ENCODE data around the gene TRIM50.
"Not testable (repeated sequence)": the region's sequence is repeated elsewhere in the genome, so short reads cannot be mapped to it uniquely, and the experiment has no call there.

The TRIM50 gene

DNA sequence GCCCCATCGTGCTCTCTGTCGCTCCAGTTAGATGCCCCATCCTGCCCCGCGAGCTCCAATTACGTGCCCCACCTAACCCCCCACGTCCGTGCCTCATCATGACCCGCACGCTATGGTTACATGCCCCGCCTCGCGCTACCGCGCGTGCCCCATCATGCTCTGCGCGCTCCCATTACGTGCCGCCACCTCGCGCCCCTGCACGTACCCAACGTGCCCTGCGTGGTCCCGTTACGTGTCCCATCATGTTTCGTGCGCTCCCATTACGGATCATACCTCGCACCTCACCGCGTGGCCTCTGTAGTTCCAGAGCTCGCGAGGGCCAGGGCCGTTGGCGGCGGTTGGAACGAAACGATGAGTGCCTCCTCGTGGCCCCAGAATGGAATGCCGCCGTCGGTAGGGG lies at the start of gene TRIM50, which contains the start of gene FKBP6:
TSS of gene TRIM50 (minus strand) at position 161 of the 400 bp plus-strand sequence. CDS start 3,295 bp downstream, outside the sequence.
TSS of gene FKBP6 (plus strand) at position 240 of the 400 bp plus-strand sequence. CDS start 268 bp downstream, outside the sequence.
- DNase-seq, result not testable (repeated sequence)

DNA sequence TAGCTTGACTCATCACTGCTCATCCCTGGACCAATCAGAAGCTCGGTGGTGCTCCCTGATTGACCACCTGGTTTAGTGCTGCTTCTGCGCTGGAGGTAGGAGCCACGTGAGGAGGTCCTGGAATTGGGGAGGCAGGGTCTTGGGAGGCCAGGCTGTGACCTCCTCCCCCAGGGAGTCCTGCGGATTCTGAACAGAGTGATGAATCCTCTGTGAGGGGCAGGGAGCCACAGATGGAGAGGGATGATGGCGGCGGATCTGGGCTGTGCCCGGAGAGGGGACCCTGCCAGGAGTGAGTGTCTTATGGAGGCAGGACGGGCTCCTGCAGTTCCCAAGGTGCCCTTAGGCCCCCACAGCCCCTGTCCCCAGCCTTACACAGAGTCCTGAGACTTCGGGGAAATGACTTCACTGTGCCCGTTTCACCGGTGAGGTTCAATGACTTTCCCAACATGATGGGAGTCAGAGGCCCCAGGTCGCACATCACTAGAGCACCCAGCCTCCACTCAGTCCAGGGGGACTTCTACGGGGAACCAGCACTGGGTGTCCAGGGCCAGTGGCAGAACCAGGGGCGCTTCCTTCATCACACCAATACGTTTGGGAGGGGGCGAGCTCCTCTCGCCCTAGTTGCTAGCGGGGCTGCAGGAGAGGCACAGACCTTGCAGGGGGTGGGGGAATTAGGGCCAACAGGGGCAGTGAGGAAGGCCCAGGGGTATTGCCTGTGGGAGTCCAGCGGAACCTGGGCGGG lies 49.0 kb upstream of the TRIM50 start:
- no peak for DNase-seq

DNA sequence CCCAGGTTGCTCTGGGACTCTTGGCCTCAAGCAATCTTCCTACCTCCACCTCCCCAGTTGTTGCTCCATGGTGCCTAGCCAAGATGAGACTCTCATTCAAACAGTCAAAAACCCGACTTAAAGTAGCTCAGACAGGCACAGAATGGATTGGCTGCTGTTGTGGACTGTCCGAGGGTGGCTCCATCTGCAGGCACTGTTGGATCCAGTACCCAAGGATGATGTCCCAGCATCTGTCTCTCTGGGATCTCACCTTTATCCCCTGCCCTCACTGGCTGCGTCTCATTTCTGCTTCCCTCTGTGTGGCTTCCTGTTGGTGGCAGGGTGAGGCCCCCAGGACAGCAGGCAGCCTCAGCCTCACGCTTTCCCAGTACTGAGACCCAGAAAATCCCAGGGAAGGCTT lies 48.4 kb upstream of the TRIM50 start:
- not testable (repeated sequence) for DNase-seq

DNA sequence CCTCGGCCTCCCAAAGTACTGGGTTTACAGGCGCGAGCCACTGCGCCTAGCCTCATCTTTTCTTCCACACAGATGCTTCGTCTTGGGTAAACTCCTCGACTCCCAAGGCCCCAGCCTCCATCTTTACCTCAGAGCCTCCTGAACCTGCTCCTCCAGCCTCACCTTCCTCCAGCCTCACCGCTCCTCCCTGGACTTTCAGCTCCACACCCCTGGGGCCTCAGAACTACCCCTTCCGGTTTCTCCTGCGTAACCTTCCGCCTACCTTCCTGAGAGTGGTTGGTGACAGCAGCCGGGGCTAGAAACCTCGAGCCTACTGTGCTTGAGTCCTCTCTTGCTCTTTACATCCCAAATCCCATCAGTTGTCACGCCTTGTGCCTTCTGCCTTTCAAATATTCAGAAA lies 45.9 kb upstream of the TRIM50 start:
- DNase-seq, result no peak

DNA sequence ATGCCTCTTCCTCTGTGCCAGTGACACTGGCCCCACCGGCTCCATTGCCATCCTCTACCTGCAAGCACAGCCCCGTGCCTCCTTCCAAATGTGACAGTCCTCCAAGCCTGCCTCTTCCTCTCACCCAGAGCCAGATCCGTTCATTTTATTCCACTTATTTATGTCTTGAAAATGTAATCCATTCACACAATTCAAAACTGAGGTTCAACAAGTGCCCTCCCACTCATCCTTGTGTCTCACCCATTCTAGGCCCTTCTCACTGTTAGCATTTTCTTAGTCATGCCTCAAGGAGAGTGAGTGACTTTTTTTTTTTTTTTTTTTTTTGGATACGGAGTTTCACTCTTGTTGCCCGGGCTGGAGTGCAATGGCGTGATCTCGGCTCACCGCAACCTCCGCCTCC lies 41.7 kb upstream of the TRIM50 start:
- no peak for DNase-seq

DNA sequence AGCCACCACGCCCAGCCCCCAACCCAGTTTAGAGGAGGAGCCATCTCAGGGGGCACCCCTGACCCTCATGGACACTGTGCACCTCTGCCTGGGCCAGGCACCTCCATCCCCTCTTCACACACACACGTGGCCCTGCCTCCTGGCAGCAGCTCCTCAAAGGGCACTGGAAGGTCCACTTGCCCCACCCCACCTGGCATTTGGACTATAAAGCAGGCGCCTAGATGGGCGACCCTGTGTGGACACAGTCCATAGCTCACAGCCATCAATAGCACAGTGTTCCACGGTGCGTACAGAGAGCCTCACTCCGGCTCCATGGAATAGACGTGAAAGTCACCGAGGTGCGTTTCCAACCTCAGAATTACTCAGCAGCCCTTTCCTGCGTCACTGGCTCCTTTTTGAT lies 41.1 kb upstream of the TRIM50 start:
- DNase-seq, result no peak

DNA sequence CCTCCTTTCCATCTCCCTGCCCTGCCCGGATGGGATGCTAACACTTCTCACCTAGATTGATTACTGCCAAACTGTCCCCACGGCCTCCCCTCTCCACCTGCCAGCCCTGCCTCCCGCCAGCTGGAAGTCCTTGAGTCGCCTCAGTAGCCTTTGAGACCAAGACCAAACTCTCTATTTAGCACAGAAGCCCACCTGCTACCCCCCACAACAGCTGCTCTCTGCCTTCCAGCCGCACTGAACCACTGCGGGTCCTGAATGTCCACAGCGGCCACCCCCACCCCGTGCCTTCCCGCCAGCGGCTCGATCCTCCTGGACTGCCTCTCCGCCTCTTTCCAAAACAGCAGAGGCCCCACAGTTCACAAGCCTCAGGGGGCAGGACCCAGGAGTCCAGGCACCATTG lies 39.1 kb upstream of the TRIM50 start:
- no peak for DNase-seq

DNA sequence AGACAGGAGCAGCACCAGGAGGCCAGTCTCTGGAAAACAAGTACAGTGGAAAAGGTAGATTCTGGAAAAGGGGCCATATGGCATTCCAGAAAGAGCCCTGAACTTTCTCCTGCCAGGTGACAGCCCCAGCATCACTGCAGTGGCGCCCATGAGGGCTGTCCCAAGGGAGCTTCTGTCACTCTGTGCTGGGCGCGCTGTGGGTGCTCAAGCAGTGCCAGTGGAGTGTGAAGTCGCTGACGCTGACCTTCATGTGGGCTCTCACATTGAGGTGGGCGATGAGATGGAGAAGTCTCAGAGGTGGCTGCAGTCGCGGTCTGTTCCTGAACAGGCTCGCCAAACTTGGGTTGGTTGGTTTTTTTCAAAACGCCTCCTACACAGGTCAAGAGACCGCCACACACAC lies 38.2 kb upstream of the TRIM50 start:
- DNase-seq, result no peak

DNA sequence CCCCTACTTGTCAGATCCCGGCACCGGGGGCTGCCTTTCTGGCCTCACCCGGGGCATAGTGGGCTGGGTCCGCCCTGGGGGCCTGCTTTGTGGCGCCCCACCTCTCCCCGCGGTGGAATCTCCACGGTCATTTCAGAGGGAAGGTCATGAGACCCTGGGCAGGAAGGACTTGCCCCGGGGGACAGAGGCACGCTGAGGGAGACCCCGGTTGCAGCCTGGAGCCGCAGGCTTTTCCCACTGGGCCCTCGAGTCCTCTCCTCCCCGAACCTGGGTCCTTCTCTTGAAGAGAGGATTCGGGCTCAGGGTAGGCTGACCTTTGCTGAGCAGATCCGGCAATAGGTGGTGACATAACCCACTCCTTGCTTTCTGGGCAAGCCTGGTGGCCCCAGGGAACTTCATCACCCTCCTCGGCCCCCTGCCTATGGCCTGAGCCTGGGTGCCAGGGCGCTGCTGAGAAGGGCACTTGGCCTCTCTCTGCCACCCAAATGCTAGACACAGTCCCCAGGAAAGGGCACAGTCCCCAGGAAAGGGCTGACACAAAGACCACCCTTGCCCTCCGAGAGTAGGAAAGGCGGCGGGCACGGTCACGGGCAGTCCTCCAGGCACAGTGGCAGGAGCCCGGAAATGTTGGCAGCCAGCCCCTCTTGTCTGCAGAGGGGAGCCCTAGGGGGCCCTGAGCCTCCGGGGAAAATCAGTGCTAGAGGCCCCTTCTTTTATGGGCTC lies 36.3 kb upstream of the TRIM50 start:
- DNase-seq, result no peak

DNA sequence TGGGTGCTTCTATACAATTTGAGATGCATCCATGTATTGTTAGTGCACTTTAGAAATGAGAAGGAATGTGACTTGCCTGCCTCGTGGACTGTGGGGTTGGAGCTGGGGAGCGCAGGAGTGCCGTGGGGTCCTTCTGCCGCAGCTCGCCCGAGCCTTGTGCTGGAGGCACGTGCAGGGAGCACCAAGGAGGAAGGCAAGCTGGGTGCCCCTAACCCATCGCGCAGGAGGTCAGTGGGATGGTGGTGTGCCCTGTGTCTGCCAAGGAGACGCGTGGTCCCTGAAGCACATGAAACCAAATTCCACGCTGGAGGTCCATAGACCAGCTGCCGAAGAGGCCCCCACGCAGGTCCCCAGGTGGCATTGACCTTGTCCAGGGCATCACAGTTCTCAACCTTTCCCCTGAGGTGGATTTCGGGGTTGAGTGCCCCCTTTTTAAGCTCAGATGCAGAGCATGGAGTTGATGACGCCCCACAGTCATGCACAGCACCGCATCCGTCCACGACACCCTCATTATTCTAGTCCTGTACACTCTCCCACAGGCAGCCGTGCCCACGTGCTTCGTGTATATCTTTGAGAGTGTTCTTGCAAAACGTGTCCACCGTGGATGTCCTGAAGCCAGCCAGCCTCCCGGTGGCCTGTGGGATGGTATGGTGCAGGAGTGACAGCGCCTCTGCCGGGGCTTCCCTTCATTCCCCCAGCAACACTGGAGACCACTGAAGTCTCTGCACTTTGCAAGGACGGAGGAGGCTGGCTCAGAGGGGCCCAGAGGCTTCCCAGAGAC lies 35.5 kb upstream of the TRIM50 start:
- DNase-seq, result no peak

DNA sequence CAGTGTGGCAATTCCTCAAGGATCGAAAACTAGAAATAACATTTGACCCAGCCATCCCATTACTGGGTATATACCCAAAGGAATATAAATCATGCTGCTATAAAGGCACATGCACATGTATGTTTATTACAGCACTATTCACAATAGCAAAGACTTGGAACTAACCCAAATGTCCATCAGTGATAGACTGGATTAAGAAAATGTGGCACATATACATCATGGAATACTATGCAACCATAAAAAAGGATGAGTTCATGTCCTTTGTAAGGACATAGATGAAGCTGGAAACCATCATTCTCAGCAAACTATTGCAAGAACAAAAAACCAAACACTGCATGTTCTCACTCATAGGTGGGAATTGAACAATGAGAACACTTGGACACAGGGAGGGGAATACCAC lies 32.7 kb upstream of the TRIM50 start:
- not testable (repeated sequence) for DNase-seq

DNA sequence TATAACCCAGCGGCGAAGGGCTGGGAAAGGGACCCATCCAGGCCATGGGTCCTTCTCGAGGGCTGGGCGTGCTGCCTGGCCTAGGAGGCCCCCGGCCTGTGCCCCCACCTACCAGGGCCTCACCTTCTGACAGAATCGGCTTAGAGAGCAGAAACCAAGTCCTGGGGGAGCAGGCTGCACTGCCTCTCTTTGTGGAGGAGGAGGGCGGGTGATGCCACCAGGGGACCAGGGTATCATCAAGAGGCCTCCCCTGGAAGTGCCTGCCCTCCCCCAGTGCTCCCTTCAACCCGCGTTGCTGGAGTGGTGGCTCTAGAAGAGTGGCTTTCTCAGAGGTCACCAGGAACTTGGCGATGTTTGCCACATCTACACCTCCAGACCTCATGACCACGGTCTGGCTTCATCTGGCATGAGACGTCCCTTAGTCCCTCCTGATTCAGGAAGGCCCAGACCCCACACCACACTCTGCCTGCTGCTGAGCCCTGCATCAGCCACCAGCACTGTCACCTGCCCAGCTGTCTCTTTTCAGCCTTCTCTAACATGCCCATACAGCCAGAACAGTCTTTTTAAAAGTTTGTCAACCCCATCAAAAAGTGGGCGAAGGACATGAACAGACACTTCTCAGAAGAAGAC lies 32.0 kb upstream of the TRIM50 start:
- no peak for DNase-seq

DNA sequence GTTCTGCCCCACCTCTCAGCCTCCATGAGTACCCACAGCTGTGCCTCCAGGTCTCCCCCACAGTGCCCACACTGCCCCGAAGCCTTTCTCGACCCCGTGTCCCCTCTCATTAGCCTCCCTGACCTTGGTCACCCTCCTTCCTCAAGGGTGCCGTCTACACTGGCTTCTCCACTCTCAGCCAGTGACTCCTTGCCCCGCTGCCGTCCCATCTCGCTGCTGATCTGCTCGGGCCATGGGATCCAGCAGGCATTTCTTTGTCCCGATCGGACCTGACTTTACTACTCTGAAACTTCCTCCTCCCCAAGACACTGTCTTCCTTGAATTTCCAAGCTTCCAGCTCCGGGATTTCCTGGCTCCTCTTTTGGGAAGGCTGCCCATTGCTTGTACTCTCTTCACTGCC lies 31.4 kb upstream of the TRIM50 start:
- DNase-seq, result no peak

DNA sequence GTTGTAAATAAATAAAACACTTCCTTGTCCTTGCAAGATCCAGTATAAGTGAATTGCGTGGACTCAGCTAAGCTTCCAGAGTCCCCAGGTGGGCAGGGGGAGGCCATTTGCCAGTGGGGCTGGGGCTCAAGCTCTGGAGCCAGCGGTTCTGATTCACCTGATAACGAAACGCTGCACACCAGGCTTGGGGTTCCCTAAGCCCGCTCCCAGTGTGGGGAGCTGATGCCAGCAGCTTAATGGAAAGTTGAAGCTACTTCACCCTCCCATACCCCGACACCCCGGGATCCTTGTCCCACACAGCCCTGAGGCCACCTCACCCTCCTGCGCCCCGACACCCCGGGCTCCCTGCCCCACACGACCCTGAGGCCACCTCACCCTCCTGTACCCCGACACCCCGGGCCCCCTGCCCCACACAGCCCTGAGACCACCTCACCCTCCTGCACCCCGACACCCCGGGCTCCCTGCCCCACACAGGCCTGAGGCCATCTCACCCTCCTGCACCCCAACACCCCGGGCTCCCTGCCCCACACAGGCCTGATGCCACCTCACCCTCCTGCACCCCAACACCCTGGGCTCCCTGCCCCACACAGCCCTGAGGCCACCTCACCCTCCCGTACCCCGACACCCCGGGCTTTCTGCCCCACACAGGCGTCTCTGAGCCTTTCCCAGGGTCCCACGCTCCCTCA lies 30.9 kb upstream of the TRIM50 start:
- DNase-seq, result no peak

DNA sequence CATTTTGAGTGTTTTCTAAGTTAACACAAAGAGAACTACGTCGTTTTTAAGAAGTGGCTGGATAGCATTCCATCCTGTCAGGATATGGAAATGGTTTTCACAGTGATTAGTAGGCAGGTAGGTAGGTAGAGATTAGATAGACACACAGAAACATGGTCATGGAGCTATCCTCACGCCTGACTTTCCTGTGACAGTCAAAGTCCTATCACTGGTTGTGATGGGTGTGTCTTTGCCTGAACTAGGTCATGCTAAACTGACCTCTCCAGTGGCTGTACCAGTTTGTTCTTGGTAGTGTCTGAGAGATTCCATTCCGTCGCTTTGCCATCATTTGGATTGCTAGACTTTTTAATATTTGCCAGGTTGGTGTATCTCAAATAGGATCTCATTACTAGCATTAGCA lies 28.3 kb upstream of the TRIM50 start:
- DNase-seq, result no peak

DNA sequence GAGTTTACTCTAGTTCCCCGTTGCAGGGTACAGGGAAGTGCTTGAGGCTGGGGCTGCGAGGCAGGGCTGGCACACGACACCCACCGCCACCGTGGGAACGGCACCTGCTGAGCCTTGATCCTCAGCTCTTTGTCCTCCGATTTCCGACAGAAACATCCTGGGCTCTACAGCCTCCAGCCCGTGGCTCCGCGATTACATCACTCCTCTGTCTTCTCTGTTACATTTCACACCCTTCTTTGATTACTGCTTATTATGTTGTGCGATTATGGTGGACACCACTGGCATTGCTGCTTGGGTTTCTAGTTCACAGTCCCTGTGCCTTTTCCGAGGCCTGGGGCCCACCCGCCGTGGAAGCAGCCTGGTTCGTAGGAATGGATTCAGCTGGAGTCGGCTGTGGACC lies 26.9 kb upstream of the TRIM50 start:
- no peak for DNase-seq

DNA sequence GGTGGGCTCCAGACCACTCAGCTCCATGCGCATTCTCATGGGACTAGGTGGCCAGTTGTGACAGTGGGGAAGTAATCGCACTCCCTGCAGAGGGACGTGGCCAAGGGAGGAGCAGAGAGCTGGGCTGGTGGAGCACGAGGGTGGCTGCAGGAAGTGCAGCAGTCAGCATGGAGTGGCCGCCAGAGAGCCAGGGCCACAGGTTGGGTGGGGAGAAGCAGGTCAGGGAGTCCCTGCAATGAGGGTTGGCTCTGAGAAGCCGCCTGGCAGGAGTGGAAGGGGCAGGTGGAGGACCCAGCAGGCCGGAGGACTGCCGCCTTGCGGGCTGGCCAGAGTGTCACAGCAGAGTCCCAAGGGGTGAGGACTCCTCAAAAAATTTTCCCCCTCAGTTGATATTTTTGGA lies 26.3 kb upstream of the TRIM50 start:
- no peak for DNase-seq

DNA sequence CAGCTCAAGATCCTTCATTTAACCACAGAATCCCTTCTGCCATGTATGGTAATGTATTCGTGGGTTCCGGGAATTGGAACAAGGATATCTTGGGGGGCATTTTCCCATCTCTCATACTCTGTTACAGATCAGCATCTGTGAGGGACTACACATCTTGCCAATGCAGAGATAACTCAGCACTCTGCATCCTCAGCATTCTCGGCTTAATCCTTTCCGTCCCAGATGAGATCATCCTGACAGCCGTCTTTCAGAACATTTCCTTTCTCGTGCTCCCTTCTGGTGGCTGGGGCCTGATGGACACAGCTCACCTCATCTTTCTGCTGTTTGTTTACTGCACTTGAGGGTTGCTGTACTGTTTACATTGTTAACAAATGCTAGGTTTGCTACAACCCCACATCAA lies 25.4 kb upstream of the TRIM50 start:
- no peak for DNase-seq

DNA sequence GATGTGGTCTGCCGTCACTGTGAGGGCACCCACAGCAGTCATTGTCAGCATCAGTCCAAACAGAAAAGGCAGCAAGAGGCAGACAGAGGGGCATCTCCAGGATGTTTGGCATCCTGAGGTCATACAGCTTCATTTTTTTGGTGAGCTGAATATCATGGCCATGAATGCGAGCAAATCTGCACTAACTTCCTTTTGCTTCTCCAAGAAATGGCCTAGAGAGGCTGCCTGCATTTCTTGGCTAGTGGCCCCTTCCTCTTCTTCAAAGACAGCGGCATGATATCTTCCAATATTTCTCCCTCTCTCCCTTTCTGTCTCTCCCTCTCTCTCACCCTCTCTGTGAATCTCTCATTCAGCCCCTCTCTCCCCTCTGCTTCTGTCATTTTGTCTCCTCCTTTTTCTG lies 24.9 kb upstream of the TRIM50 start:
- no peak for DNase-seq

DNA sequence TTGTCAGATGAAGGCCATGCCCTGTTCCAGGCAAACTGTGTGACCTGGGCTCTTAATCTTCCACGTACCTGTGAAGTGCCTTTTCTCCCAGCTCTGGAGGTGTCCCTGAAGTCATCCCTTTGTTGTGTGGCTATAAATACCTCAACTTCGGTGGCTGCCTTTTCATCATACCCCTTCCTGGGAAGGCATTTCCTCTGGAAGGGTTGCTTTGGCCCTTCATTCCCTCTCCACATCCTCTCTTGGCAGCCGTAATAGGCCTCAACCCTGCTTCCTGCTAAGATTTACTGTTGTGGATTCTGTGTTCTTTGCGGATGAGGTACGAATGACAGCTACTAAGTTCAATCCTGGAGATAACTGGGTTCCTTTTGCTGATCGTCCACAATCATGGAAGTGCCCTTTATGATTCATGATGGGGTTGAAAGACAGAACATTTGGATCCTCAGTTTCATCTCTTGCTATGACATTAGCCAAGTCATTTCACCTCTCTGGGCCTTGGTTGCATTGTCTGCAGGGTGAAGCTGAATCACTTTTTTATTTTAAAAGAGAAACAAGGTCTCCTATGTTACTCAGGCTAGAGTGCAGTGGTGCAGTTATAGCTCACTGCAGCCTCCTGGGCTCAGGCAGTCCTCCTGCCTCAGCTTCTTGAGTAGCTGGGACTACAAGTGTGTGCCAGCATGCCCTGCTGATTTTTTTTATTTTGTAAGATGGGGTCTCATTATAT lies 23.7 kb upstream of the TRIM50 start:
- no peak for DNase-seq

DNA sequence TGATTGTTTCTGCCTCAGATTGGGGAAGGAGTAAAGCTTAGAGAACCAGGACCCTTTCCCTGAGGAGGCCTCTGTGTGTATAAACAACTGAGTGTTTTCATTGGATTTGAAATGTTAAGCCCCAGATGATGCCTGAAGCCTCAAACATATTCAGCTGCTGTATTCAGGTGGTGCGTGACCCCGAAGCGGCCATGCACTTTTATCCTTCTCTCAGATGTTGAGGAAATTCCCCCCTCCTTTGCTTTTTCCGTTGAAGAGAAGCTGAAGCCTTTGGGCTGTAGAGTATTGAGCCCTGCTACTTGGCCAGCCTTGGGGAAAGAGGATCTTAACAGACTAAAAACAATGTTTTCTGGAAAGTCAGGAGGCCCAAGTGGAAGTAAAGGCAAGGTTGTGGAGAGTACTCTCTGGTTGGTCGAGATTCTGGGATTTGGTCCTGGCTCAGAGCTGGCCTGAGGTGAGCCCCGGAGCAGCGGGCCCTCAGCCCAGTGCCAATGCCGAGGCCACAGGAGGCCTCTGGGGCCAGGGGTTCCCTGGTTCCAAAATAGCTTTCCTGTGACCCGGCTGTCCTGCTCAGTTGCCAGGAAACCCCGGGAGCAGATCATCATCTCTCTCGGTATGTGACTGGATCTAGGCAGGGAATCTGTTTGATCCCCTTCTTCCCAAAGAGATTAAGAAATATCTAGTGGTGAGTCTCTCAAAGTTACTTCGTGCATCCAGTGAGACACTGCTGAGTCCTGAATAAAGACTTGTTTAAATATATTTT lies 22.6 kb upstream of the TRIM50 start:
- DNase-seq, result no peak

Measured in EL (cell line).